Endothelial cell of umbilical vein (primary cell): ENCODE results near the gene RPL10A.

Source experiments
- CTCF ChIP-seq, 2 donors: IDR thresholded peaks; 1 replicate in 1 of 2; 2 replicates in 1 of 2; pipeline ENCODE4 v1.5.1; 2011; ENCODE audit warnings: low read length in 2 of 2, mild to moderate bottlenecking in 2 of 2, moderate library complexity in 2 of 2, control low read depth in 1 of 2, inconsistent platforms in 1 of 2, low read depth in 1 of 2; ENCODE audit not compliant: insufficient read depth in 1 of 2; ENCODE audit errors: extremely low read depth in 1 of 2
- EZH2 ChIP-seq: IDR thresholded peaks from 2 replicates; pipeline ENCODE4 v1.6.1; 2012; ENCODE audit warnings: borderline replicate concordance, low read depth, mild to moderate bottlenecking, moderate library complexity, low read length, inconsistent platforms; ENCODE audit not compliant: severe bottlenecking
- MYC ChIP-seq: IDR thresholded peaks from one replicate; pipeline ENCODE4 v1.6.1; 2011; ENCODE audit warnings: mild to moderate bottlenecking, low read depth, low read length

- TF ChIP-seq CTCF (IDR thresholded peaks at IDR 0.05; ENCODE audit: extremely low read depth in 1 of 2, insufficient read depth in 1 of 2, low read depth in 1 of 2, low read length in 2 of 2) (no peak), EZH2 (no peak), MYC (no peak)
Observed at GRCh38 chr6:35512740-35513139, 44.5 kb downstream of the RPL10A start, which contains the start of gene TULP1.
